GM19023 (cell line): ENCODE data around the gene HAPLN1.
"Not testable (repeated sequence)": the region's sequence is repeated elsewhere in the genome, so short reads cannot be mapped to it uniquely, and the experiment has no call there.

Experiments
- ATAC-seq: cut with Tn5 transposase; IDR thresholded peaks from one replicate; pipeline ENCODE4 v1.9.1; 2021; ENCODE audit warnings: mild to moderate bottlenecking, moderate library complexity; ENCODE audit not compliant: unreplicated experiment

HAPLN1 gene

GRCh38 chr5:83720836-83721537 lies at the start of gene HAPLN1:
Gene HAPLN1, minus strand, starts transcription at chr5:83720855. Its CDS starts 47,332 bp downstream, at chr5:83673523.
- ATAC-seq: no peak

GRCh38 chr5:83767409-83767992 lies 46.8 kb upstream of the HAPLN1 start:
- no peak for ATAC-seq

GRCh38 chr5:83764101-83764500 lies 43.4 kb upstream of the HAPLN1 start:
- ATAC-seq: no peak

GRCh38 chr5:83760579-83760978 lies 39.9 kb upstream of the HAPLN1 start:
- ATAC-seq: no peak

- no peak for ATAC-seq
Measured at GRCh38 chr5:83752700-83753099, 32.0 kb upstream of the HAPLN1 start.

GRCh38 chr5:83751201-83751600 lies 30.5 kb upstream of the HAPLN1 start:
- ATAC-seq: no peak

GRCh38 chr5:83750749-83751148 lies 30.1 kb upstream of the HAPLN1 start:
- no peak for ATAC-seq

GRCh38 chr5:83745816-83746215 lies 25.2 kb upstream of the HAPLN1 start:
- ATAC-seq: no peak

- no peak for ATAC-seq
Measured at GRCh38 chr5:83744821-83745220, 24.2 kb upstream of the HAPLN1 start.

- no peak for ATAC-seq
Measured at GRCh38 chr5:83742089-83742488, 21.4 kb upstream of the HAPLN1 start.

- no peak for ATAC-seq
Measured at GRCh38 chr5:83741571-83741970, 20.9 kb upstream of the HAPLN1 start.

- peak; percentile 74 for ATAC-seq
Measured at GRCh38 chr5:83740741-83741140, 20.1 kb upstream of the HAPLN1 start.

GRCh38 chr5:83736169-83736568 lies 15.5 kb upstream of the HAPLN1 start:
- not testable (repeated sequence) for ATAC-seq

- ATAC-seq: not testable (repeated sequence)
Measured at GRCh38 chr5:83735058-83735457, 14.4 kb upstream of the HAPLN1 start.

- ATAC-seq: no peak
Measured at GRCh38 chr5:83731638-83732037, 11.0 kb upstream of the HAPLN1 start.

- ATAC-seq: no peak
Measured at GRCh38 chr5:83729362-83729761, 8.7 kb upstream of the HAPLN1 start.

- ATAC-seq: no peak
Measured at GRCh38 chr5:83726912-83727311, 6.3 kb upstream of the HAPLN1 start.

GRCh38 chr5:83724935-83725334 lies 4.3 kb upstream of the HAPLN1 start:
- no peak for ATAC-seq

- no peak for ATAC-seq
Measured at GRCh38 chr5:83724001-83724400, 3.3 kb upstream of the HAPLN1 start.

GRCh38 chr5:83723031-83723430 lies 2.4 kb upstream of the HAPLN1 start:
- ATAC-seq: no peak

GRCh38 chr5:83721953-83722901 lies 1.6 kb upstream of the HAPLN1 start:
- ATAC-seq: peak; percentile 75
